GM12878 (cell line): Measurements from ENCODE around the gene MFSD8. TPM values are rescaled to one million over a fixed set of nuclear protein-coding genes. Genes with fewer than 3 reads are reported as not detected.

Experiments used
- DPF2 ChIP-seq: fragments of 450-650 bp; IDR thresholded peaks from 2 replicates; pipeline ENCODE4 v1.6.1; 2017; ENCODE audit warnings: mild to moderate bottlenecking
- EZH2 ChIP-seq: IDR thresholded peaks from 2 replicates; pipeline ENCODE4 v1.6.1; 2012; ENCODE audit warnings: low read depth, mild to moderate bottlenecking, control low read depth, inconsistent platforms, low read length, borderline replicate concordance; ENCODE audit not compliant: control insufficient read depth
- FOXM1 ChIP-seq: IDR thresholded peaks from 2 replicates; pipeline ENCODE4 v1.6.1; 2012; ENCODE audit warnings: low read depth, mild to moderate bottlenecking, inconsistent platforms, low read length, moderate library complexity
- HDAC2 ChIP-seq: fragments of 200-600 bp; sonication (generic); IDR thresholded peaks from 2 replicates; pipeline ENCODE4 v1.6.1; 2017
- MEF2A ChIP-seq: IDR thresholded peaks from 2 replicates; pipeline ENCODE4 v1.6.1; 2011; ENCODE audit warnings: low read depth, mild to moderate bottlenecking, low read length, moderate library complexity; ENCODE audit not compliant: insufficient read depth
- PAX5 ChIP-seq: IDR thresholded peaks from 2 replicates; pipeline ENCODE4 v1.6.1; 2011; ENCODE audit warnings: low read depth, low read length, borderline replicate concordance
- RAD21 ChIP-seq: IDR thresholded peaks from 2 replicates; pipeline ENCODE4 v1.6.1; 2011; ENCODE audit warnings: mild to moderate bottlenecking, low read depth, low read length, moderate library complexity; ENCODE audit not compliant: insufficient read depth
- RAD51 ChIP-seq: fragments of 450-650 bp; IDR thresholded peaks from 2 replicates; pipeline ENCODE4 v1.6.1; 2016; ENCODE audit warnings: moderate library complexity, mild to moderate bottlenecking, inconsistent platforms
- ZNF384 ChIP-seq: IDR thresholded peaks from 2 replicates; pipeline ENCODE4 v1.6.1; 2012; ENCODE audit warnings: low read depth, mild to moderate bottlenecking, low read length, improper control_type of control experiment, borderline replicate concordance
- polyA plus RNA-seq, 11 experiments: library from polyadenylated mRNA; depleted of rRNA in 4 of 11; unstranded in 6 of 11; stranded (reverse) in 5 of 11; fragments of >200 nt; fragmentation: Nextera tagmentation in 4 of 11; fragmentation: Illumina TruSeq in 1 of 11; extraction: Ambion mirVana in 4 of 11; extraction: Trizol in 1 of 11; gene quantifications; 1 replicate in 1 of 11; 2 replicates in 10 of 11; pipeline versions ENCODE4 v1.2.1 to v1.2.3, GENCODE V29; 2011 to 2016; ENCODE audit warnings: inconsistent platforms in 2 of 11, missing spikeins in 2 of 11, low read depth in 1 of 11
- total RNA-seq, 4 experiments: library from RNA; depleted of rRNA in 3 of 4; stranded (reverse); fragments of >200 nt in 3 of 4; fragmentation: Illumina TruSeq in 1 of 4; extraction: Trizol in 1 of 4; gene quantifications; 2 replicates each; pipeline versions ENCODE4 v1.2.1 to v1.2.3, GENCODE V29; 2013 to 2021
- TF ChIP-seq, protein P1 (sequence below): fragments of 450-650 bp; formaldehyde crosslinking; IDR thresholded peaks from 2 replicates; pipeline ENCODE4 v1.5.0; 2022; ENCODE audit warnings: mild to moderate bottlenecking, missing genetic modification characterization
- TF ChIP-seq, protein P2 (sequence below): IDR thresholded peaks from 2 replicates; pipeline ENCODE4 v1.6.1; 2012; ENCODE audit warnings: improper control_type of control experiment, low read depth, low read length; ENCODE audit not compliant: insufficient replicate concordance
- TF ChIP-seq, protein P3 (sequence below): IDR thresholded peaks from 2 replicates; pipeline ENCODE4 v1.6.1; 2012; ENCODE audit warnings: low read depth, low read length, improper control_type of control experiment
- TF ChIP-seq, protein P4 (sequence below): fragments of 450-650 bp; IDR thresholded peaks from 2 replicates; pipeline ENCODE4 v1.6.1; 2017; ENCODE audit warnings: mild to moderate bottlenecking, moderate library complexity
- TF ChIP-seq, protein P5 (sequence below): fragments of 450-650 bp; IDR thresholded peaks from 2 replicates; pipeline ENCODE4 v1.6.1; 2016; ENCODE audit warnings: mild to moderate bottlenecking

Gene MFSD8
- total and polyA plus RNA-seq, 10 of the 15 experiments (the other 5 are each of a cell fraction or from before 2014, with no cell fraction given): 12.7 to 29.9 (median 18.4) TPM

DNA sequence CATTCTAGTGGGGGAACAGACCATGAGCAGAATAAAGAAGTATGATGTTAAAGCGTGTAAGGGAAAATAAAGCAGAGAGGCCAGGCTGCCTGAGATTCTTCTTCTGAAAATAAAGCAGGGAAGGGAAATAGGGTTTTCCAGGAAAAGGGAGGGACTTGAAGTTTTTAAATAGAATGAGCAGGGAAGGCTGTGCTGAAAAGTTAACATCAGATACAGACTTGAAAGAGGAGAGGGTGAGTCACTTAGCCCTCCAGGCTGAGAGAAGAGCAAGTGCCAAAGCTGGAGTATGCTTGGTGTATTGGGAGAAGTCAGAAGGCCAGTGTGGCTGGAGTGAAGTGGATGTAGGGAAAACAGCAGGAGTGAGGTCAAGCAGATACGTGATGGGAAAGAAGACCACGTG is 94.3 kb downstream of the MFSD8 start (continued):
- TF ChIP-seq, protein P1, sequence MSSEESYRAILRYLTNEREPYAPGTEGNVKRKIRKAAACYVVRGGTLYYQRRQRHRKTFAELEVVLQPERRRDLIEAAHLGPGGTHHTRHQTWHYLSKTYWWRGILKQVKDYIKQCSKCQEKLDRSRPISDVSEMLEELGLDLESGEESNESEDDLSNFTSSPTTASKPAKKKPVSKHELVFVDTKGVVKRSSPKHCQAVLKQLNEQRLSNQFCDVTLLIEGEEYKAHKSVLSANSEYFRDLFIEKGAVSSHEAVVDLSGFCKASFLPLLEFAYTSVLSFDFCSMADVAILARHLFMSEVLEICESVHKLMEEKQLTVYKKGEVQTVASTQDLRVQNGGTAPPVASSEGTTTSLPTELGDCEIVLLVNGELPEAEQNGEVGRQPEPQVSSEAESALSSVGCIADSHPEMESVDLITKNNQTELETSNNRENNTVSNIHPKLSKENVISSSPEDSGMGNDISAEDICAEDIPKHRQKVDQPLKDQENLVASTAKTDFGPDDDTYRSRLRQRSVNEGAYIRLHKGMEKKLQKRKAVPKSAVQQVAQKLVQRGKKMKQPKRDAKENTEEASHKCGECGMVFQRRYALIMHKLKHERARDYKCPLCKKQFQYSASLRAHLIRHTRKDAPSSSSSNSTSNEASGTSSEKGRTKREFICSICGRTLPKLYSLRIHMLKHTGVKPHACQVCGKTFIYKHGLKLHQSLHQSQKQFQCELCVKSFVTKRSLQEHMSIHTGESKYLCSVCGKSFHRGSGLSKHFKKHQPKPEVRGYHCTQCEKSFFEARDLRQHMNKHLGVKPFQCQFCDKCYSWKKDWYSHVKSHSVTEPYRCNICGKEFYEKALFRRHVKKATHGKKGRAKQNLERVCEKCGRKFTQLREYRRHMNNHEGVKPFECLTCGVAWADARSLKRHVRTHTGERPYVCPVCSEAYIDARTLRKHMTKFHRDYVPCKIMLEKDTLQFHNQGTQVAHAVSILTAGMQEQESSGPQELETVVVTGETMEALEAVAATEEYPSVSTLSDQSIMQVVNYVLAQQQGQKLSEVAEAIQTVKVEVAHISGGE: no peak
- TF ChIP-seq MEF2A (no peak), HDAC2 (no peak), DPF2 (no peak), EZH2 (no peak), RAD51 (no peak), FOXM1 (no peak), ZNF384 (no peak), RAD21 (no peak), PAX5 (no peak)
- TF ChIP-seq, protein P2, sequence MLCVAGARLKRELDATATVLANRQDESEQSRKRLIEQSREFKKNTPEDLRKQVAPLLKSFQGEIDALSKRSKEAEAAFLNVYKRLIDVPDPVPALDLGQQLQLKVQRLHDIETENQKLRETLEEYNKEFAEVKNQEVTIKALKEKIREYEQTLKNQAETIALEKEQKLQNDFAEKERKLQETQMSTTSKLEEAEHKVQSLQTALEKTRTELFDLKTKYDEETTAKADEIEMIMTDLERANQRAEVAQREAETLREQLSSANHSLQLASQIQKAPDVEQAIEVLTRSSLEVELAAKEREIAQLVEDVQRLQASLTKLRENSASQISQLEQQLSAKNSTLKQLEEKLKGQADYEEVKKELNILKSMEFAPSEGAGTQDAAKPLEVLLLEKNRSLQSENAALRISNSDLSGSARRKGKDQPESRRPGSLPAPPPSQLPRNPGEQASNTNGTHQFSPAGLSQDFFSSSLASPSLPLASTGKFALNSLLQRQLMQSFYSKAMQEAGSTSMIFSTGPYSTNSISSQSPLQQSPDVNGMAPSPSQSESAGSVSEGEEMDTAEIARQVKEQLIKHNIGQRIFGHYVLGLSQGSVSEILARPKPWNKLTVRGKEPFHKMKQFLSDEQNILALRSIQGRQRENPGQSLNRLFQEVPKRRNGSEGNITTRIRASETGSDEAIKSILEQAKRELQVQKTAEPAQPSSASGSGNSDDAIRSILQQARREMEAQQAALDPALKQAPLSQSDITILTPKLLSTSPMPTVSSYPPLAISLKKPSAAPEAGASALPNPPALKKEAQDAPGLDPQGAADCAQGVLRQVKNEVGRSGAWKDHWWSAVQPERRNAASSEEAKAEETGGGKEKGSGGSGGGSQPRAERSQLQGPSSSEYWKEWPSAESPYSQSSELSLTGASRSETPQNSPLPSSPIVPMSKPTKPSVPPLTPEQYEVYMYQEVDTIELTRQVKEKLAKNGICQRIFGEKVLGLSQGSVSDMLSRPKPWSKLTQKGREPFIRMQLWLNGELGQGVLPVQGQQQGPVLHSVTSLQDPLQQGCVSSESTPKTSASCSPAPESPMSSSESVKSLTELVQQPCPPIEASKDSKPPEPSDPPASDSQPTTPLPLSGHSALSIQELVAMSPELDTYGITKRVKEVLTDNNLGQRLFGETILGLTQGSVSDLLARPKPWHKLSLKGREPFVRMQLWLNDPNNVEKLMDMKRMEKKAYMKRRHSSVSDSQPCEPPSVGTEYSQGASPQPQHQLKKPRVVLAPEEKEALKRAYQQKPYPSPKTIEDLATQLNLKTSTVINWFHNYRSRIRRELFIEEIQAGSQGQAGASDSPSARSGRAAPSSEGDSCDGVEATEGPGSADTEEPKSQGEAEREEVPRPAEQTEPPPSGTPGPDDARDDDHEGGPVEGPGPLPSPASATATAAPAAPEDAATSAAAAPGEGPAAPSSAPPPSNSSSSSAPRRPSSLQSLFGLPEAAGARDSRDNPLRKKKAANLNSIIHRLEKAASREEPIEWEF: no peak
- TF ChIP-seq, protein P3, sequence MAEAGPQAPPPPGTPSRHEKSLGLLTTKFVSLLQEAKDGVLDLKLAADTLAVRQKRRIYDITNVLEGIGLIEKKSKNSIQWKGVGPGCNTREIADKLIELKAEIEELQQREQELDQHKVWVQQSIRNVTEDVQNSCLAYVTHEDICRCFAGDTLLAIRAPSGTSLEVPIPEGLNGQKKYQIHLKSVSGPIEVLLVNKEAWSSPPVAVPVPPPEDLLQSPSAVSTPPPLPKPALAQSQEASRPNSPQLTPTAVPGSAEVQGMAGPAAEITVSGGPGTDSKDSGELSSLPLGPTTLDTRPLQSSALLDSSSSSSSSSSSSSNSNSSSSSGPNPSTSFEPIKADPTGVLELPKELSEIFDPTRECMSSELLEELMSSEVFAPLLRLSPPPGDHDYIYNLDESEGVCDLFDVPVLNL: no peak
- TF ChIP-seq, protein P4, sequence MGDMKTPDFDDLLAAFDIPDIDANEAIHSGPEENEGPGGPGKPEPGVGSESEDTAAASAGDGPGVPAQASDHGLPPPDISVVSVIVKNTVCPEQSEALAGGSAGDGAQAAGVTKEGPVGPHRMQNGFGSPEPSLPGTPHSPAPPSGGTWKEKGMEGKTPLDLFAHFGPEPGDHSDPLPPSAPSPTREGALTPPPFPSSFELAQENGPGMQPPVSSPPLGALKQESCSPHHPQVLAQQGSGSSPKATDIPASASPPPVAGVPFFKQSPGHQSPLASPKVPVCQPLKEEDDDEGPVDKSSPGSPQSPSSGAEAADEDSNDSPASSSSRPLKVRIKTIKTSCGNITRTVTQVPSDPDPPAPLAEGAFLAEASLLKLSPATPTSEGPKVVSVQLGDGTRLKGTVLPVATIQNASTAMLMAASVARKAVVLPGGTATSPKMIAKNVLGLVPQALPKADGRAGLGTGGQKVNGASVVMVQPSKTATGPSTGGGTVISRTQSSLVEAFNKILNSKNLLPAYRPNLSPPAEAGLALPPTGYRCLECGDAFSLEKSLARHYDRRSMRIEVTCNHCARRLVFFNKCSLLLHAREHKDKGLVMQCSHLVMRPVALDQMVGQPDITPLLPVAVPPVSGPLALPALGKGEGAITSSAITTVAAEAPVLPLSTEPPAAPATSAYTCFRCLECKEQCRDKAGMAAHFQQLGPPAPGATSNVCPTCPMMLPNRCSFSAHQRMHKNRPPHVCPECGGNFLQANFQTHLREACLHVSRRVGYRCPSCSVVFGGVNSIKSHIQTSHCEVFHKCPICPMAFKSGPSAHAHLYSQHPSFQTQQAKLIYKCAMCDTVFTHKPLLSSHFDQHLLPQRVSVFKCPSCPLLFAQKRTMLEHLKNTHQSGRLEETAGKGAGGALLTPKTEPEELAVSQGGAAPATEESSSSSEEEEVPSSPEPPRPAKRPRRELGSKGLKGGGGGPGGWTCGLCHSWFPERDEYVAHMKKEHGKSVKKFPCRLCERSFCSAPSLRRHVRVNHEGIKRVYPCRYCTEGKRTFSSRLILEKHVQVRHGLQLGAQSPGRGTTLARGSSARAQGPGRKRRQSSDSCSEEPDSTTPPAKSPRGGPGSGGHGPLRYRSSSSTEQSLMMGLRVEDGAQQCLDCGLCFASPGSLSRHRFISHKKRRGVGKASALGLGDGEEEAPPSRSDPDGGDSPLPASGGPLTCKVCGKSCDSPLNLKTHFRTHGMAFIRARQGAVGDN: no peak
- TF ChIP-seq, protein P5, sequence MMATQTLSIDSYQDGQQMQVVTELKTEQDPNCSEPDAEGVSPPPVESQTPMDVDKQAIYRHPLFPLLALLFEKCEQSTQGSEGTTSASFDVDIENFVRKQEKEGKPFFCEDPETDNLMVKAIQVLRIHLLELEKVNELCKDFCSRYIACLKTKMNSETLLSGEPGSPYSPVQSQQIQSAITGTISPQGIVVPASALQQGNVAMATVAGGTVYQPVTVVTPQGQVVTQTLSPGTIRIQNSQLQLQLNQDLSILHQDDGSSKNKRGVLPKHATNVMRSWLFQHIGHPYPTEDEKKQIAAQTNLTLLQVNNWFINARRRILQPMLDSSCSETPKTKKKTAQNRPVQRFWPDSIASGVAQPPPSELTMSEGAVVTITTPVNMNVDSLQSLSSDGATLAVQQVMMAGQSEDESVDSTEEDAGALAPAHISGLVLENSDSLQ: no peak
